ENCODE results near the gene SPATA2.

DNA sequence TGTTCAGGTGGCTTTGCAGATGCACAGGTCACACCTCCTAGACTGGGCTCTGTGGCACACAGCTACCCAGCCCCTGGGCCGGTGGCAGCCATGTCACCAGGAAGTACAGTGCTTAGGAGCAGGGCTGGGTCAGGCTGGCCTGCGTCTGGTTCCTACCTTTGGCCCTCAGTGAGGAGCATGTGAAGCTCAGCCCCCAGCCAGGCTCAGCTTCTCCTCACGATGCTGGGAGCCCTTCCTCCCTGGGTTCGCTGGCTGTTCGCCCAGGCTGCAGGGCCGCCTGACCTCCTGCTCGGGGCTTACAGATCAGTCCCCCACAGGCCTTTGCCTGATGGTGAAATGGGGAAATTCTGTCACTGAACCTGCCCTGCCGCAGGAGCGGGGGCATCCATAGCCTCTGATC, 23.1 kb downstream of the SPATA2 start:
- TF ChIP-seq, protein P1, sequence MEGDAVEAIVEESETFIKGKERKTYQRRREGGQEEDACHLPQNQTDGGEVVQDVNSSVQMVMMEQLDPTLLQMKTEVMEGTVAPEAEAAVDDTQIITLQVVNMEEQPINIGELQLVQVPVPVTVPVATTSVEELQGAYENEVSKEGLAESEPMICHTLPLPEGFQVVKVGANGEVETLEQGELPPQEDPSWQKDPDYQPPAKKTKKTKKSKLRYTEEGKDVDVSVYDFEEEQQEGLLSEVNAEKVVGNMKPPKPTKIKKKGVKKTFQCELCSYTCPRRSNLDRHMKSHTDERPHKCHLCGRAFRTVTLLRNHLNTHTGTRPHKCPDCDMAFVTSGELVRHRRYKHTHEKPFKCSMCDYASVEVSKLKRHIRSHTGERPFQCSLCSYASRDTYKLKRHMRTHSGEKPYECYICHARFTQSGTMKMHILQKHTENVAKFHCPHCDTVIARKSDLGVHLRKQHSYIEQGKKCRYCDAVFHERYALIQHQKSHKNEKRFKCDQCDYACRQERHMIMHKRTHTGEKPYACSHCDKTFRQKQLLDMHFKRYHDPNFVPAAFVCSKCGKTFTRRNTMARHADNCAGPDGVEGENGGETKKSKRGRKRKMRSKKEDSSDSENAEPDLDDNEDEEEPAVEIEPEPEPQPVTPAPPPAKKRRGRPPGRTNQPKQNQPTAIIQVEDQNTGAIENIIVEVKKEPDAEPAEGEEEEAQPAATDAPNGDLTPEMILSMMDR (IDR thresholded peaks at IDR 0.05) = no peak
- TF ChIP-seq EZH2phosphoT487 (IDR thresholded peaks at IDR 0.05) = no peak
